ENCODE data around the gene KIAA0586. TPM values are rescaled to one million over a fixed set of nuclear protein-coding genes. Genes with fewer than 3 reads are reported as not detected.
"Not testable (repeated sequence)": the region's sequence is repeated elsewhere in the genome, so short reads cannot be mapped to it uniquely, and the experiment has no call there.

The KIAA0586 gene
- total RNA-seq, 1 donor from 2014 or later = 21.7 TPM

DNA sequence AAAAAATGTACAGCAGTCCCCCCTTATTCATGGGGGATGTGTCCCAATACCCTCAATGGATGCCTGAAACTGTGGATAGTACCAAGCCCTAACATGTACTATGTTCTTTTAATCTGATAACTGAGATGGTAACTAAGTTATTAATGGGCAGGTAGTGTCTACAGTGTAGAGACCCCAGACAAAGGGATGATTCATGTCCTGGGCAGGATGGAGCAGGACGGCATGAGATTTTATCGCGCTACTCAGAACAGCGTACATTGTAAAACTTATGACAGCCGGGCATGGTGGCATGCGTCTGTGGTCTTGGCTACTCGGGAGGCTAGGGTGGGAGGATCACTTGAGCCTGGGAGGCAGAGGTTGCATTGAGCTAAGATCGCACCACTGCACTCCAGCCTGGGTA, 37.1 kb downstream of the KIAA0586 start:
- DNase-seq (ENCODE audit: low spot score) = no peak

DNA sequence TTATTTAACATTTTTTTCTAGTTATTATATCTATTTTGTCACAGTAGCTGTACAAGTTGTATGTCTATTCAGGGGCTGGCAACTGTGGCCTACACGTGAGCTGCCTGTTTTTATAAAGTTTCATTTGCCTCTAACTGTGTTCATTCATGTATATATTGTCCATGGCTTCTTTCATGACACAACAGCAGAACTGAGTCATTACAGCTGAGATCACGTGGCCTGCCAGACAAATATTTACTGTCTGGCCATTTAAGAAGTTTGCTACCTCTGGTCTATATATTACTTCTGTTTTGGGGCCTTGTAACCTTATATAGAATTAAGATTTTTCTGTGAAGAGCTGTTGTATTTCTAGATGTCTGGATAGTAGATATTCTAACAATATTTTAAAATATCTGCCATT, 37.9 kb downstream of the KIAA0586 start:
- DNase-seq (ENCODE audit: low spot score) = no peak

- no peak for DNase-seq (ENCODE audit: low spot score)
Observed at GRCh38 chr14:58466459-58466858, 38.9 kb downstream of the KIAA0586 start.

DNA sequence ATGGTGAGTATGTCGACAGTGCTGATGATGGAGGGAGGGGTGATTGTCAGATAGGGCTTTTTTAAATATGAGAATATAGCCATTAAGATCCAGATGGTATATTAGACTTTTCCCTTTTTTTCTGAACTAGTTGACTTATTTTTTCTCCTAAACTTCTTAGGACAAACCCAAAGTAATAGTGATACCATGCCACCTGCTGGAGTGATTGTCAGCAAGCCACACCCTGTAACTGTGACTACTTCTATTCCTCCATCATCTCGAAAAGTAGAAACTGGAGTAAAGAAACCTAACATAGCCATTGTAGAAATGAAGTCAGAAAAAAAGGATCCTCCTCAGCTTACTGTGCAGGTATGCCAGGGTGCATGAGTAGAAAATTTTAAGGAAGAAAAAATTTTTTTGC, 40.1 kb downstream of the KIAA0586 start:
- DNase-seq (ENCODE audit: low spot score) = no peak

- no peak for DNase-seq (ENCODE audit: low spot score)
Observed at GRCh38 chr14:58469309-58469708, 41.8 kb downstream of the KIAA0586 start.

- DNase-seq (ENCODE audit: low spot score) = no peak
Observed at GRCh38 chr14:58476320-58476719, 48.8 kb downstream of the KIAA0586 start.

DNA sequence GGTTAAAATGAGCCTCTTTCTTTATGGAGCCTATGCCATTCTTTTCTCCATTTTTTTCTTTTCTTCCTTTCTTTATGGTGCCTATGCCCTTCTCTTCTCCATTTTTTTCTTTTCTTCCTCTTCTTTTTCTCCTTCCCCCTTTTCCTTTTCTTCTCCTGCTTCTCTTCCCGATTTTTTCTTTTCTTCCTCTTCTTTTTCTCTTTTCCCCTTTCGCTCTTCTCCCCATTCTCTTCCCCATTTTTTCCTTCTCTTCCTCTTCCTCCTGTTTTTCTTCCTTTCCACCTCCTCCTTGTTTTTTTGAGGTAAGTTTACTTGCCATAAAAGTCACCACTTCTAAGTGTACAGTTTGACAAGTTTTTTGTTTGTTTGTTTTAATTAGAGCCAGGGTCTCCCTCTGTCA, 50.1 kb downstream of the KIAA0586 start:
- DNase-seq (ENCODE audit: low spot score) = no peak

DNA sequence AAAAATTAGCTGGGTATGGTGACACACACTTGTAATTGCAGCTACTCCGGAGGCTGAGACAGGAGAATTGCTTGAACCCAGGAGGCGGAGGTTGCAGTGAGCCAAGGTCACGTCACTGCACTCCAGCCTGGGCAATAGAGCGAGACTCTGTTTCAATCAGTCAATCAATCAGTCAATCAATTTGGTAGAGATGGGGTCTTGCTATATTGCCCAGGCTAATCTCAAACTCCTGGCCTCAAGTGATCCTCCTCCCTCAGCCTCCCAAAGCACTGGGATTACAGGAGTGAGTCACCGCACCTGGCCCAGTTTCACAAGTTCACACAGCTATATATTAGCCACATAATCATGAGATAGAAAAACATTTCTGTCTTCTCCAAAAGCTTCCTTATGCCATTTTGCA, 50.8 kb downstream of the KIAA0586 start:
- not testable (repeated sequence) for DNase-seq (ENCODE audit: low spot score)

DNA sequence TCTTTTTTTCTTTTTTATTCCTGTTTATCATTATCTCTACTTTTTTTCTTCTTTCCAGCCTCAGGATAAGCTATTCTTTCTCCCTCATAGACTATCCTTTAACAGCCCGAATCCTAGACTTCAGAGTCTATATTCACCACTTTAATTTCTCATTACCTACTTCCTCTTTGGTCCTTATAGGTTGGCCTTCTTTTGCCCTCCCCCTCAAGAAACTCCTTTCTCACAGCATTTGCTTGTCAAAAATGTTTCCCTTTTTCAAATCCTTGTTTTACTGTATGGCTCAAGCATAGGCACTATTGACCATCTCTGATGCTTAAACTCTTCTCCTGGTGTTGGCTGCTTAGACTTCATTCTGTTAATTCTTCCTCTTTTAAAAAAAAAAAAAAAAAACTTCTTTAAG, 52.5 kb downstream of the KIAA0586 start:
- no peak for DNase-seq (ENCODE audit: low spot score)

DNA sequence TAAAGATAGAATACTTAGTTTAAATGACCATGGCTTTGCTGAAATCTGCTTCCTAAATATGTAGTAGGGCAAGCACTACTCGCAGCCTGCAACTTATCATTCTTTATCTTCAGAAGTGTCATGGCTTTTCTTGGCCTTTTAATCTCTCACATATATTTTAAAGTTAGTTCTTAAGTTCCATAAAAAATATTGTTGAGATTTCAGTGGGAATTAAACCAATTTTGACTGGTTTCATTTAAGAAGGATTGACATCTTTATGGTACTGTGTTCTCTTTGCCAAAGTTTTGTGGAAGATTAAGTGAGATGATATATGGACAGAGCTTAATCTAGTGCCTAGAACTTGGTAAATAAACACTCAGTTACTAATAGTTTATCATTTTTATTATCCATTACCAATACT, 56.7 kb downstream of the KIAA0586 start:
- DNase-seq (ENCODE audit: low spot score) = no peak

DNA sequence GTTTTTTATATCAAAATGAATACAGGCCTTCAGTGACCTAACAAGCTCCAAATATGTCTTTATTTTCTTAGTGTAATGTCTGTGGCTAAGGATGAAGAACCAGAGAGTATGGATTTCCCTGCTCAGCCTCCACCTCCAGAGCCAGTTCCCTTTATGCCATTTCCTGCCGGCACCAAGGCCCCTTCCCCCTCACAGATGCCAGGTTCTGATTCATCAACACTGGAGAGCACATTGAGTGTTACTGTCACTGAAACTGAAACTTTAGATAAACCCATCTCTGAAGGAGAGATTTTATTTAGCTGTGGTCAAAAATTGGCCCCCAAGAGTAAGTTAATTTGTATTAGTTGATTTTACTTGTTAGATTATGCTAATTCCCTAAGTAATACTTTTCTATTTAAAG, 61.0 kb downstream of the KIAA0586 start:
- DNase-seq (ENCODE audit: low spot score) = no peak

DNA sequence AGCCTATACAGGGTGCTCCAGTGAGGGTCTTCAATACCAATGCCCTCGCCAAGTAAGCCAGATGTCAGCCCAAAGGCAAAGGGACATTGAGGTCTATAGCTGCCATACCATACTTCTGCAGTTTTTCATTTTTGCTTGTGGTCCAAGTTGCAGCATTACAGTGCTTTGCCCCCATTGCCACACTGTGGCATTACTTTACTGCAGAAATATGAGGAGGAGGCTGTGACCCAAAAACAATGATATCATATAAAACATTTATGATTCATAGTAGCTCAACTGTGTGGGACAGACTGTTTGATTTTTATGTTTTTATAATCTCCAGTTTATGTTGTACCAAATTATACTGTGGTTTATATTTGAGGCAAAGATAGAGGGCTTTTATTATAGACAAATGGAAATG, 64.1 kb downstream of the KIAA0586 start:
- DNase-seq (ENCODE audit: low spot score) = no peak

DNA sequence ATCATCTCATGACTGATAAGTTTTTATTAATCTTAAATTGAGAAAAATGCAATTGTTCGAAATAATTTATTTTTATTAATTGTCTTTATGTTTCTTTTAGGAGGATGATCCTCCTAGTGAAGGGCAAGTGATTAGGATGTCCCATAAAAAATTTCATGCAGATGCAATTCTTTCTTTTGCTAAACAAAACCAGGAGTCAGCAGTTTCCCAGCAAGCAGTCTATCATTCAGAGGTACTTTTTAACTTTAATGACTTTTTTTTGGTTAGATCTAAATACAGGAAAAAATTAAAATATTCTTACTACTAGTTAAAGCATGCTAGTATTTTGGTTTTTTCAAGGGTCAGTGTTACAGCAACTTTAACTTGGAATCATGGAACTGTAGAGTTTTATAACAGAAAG, 64.5 kb downstream of the KIAA0586 start:
- no peak for DNase-seq (ENCODE audit: low spot score)

- no peak for DNase-seq (ENCODE audit: low spot score)
Observed at GRCh38 chr14:58501214-58501816, 73.8 kb downstream of the KIAA0586 start.

DNA sequence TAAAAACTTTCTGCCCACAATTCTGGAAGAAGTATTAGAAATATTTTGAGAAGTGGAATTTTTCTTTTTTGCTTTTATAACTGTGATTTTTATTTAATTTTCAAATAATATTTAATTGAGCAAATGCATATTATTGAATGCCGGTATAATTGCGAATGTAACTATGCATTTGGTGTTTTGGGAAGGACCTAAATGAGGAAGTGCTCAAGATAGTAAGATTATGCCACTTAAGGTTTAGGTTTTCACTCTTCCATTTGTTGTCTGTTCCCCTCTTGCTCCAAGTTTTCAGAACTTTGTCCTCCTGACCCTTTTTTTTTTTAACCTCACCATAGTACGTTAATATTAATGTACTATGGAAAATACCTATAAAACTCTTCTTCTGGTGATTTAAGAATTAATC, 85.8 kb downstream of the KIAA0586 start:
- DNase-seq (ENCODE audit: low spot score) = no peak

DNA sequence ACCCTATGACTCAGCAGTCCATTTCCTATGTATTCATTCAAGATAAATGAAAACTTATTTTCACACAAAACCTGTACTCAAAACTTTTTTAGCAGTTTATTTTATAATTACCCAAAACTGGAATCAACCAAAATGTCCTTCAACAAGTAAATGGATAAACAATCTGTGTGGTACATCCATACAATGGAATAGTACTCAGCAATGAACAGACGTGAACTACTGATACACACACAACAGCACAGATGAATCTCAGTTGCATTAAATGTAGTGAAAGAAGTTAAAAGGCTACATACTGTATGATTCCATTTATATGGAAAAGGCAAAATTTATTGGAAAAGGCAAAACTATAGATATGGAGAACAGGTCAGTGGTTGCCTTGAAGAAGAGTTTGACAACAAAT, 90.1 kb downstream of the KIAA0586 start:
- no peak for DNase-seq (ENCODE audit: low spot score)

DNA sequence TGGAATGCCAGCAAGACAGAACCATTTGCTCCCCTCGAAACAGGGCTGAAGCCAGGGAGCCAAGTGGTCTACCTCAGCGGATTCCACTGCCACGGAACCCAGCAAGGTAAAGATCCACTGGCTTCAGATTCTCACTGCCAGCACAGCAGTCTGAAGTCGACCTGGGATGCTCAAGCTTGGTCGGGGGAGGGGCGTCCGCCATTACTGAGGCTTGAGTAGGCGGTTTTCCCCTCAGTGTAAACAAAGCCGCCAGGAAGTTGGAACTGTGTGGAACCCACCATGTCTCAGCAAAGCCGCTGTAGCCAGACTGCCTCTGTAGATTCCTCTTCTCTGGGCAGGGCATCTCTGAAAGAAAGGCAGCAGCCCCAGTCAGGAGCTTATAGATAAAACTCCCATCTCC, 98.2 kb downstream of the KIAA0586 start:
- not testable (repeated sequence) for DNase-seq (ENCODE audit: low spot score)

DNA sequence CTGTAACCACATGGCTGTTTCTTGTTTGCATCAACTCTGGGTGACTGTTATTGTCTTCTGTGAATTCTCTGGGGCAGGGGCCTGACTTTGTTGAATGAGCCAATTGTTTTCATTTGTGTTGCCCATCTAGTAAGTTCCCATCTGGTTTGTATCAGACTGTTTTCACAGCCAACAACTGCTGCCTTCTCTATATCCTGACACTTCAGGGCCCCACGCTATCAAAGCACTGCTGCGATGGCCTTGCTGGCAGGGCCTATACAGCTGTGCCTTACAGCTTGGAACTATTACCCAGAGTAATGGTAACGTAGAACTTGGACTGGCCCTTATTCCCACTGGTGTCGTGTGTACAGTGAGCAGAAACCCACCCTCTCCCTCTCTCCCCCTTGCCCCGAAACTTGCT, 105.9 kb downstream of the KIAA0586 start:
- DNase-seq (ENCODE audit: low spot score) = no peak

DNA sequence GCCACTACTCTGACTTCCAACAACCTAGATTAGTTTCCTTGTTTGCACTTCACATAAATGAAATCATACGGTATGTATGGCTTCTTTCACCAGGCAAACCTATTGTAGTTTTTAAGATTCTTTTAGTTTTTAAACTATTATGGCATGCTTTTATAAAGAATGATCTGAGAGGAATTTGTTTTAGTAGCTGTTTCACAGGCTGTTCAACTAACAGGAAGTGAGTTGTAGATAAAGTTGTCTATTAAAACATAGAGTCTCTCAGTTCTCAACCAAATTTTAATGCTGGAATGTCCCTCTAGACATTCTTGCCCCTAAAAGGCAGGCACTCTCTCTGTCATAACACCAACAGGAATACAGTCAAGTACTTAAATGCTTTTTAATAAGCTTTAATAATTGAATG, 107.5 kb downstream of the KIAA0586 start:
- no peak for DNase-seq (ENCODE audit: low spot score)

DNA sequence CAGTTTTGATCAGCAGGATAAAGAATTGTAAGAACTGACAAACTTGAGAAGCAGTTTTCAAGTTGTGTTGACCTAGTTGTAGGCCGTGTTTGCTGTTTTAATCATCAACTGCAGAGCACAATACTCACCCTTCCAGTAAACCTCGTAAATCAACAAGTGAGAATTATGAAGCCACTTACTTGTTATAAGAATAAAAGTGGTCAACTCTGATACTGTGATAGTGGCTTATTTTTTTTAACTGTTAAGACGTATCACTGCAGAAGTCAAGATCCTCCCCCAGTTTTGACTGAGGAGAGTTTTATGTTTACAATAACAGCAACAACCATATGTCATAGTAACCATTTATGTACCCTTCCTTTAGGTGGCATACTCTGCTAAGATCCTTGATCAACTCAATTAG, 109.5 kb downstream of the KIAA0586 start:
- no peak for DNase-seq (ENCODE audit: low spot score)

GRCh38 chr14:58540749-58541632, 113.5 kb downstream of the KIAA0586 start:
- DNase-seq (ENCODE audit: low spot score) = no peak

GRCh38 chr14:58541633-58542022, 114.1 kb downstream of the KIAA0586 start:
- no peak for DNase-seq (ENCODE audit: low spot score)

- DNase-seq (ENCODE audit: low spot score) = no peak
Observed at GRCh38 chr14:58543253-58543652, 115.7 kb downstream of the KIAA0586 start.

GRCh38 chr14:58547649-58548048, 120.1 kb downstream of the KIAA0586 start:
- no peak for DNase-seq (ENCODE audit: low spot score)

All from ureter (tissue), 1 donor.